ENCODE results near the gene RAB3C.

RAB3C gene

GRCh38 chr5:58847041-58847440 lies 264.2 kb downstream of the RAB3C start (continued):
- no peak for TF ChIP-seq ZC3H10 (CRISPR knock-in tag; IDR thresholded peaks at IDR 0.05)
- no peak for TF ChIP-seq TCF4 (CRISPR knock-in tag; IDR thresholded peaks at IDR 0.05; ENCODE audit: borderline replicate concordance)

GRCh38 chr5:58849223-58849622 lies 266.3 kb downstream of the RAB3C start:
- no peak; the same call in 2 of the 3 replicates for ATAC-seq
- no peak for TF ChIP-seq ZNF70 (CRISPR knock-in tag; IDR thresholded peaks at IDR 0.05)
- peak; percentile 79 for TF ChIP-seq TCF4 (CRISPR knock-in tag; IDR thresholded peaks at IDR 0.05; ENCODE audit: borderline replicate concordance)

- TF ChIP-seq, protein P1, sequence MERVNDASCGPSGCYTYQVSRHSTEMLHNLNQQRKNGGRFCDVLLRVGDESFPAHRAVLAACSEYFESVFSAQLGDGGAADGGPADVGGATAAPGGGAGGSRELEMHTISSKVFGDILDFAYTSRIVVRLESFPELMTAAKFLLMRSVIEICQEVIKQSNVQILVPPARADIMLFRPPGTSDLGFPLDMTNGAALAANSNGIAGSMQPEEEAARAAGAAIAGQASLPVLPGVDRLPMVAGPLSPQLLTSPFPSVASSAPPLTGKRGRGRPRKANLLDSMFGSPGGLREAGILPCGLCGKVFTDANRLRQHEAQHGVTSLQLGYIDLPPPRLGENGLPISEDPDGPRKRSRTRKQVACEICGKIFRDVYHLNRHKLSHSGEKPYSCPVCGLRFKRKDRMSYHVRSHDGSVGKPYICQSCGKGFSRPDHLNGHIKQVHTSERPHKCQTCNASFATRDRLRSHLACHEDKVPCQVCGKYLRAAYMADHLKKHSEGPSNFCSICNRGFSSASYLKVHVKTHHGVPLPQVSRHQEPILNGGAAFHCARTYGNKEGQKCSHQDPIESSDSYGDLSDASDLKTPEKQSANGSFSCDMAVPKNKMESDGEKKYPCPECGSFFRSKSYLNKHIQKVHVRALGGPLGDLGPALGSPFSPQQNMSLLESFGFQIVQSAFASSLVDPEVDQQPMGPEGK (CRISPR knock-in tag; IDR thresholded peaks at IDR 0.05; ENCODE audit: borderline replicate concordance), result no peak
- TF ChIP-seq CSRNP3 (CRISPR knock-in tag; IDR thresholded peaks at IDR 0.05) (no peak), ARNTL (CRISPR knock-in tag; IDR thresholded peaks at IDR 0.05; ENCODE audit: borderline replicate concordance, low read depth) (no peak), TCF4 (CRISPR knock-in tag; IDR thresholded peaks at IDR 0.05; ENCODE audit: borderline replicate concordance) (0 out of 2 replicates have a peak, but pooled peaks have one; percentile 12)
- ATAC-seq, result peak; percentile 81
Observed at GRCh38 chr5:58849921-58850667, 267.2 kb downstream of the RAB3C start.

DNA sequence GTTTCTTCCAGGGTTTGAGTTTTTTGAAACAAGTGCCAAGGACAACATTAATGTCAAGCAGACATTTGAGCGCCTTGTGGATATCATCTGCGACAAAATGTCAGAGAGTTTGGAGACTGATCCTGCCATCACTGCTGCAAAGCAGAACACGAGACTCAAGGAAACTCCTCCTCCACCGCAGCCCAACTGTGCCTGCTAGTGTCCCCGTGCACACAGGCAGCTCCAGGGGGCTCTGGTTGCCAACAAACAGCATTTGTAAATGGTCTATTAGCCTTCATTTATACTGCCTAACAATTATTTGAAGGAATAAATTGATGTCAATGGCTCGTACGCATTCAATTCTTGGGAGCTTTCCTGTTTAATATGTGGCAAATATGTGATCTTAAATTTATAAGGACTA lies 268.3 kb downstream of the RAB3C start:
- ATAC-seq, result no peak
- TF ChIP-seq ESRRG (CRISPR knock-in tag; IDR thresholded peaks at IDR 0.05) (no peak), CREB5 (CRISPR knock-in tag; IDR thresholded peaks at IDR 0.05; ENCODE audit: low read depth) (no peak), ZNF70 (CRISPR knock-in tag; IDR thresholded peaks at IDR 0.05) (no peak), ISL1 (CRISPR knock-in tag; IDR thresholded peaks at IDR 0.05) (no peak)

- TF ChIP-seq ZNF8 (CRISPR knock-in tag; IDR thresholded peaks at IDR 0.05) (no peak), BACH2 (CRISPR knock-in tag; IDR thresholded peaks at IDR 0.05; ENCODE audit: borderline replicate concordance) (no peak), RARB (CRISPR knock-in tag; IDR thresholded peaks at IDR 0.05) (no peak), CREB5 (CRISPR knock-in tag; IDR thresholded peaks at IDR 0.05; ENCODE audit: low read depth) (no peak), TCF4 (CRISPR knock-in tag; IDR thresholded peaks at IDR 0.05; ENCODE audit: borderline replicate concordance) (no peak), ESRRG (CRISPR knock-in tag; IDR thresholded peaks at IDR 0.05) (no peak), ZC3H10 (CRISPR knock-in tag; IDR thresholded peaks at IDR 0.05) (no peak), ZNF70 (CRISPR knock-in tag; IDR thresholded peaks at IDR 0.05) (no peak), OSR1 (CRISPR knock-in tag; IDR thresholded peaks at IDR 0.05) (no peak), CSRNP3 (CRISPR knock-in tag; IDR thresholded peaks at IDR 0.05) (no peak), PPARA (CRISPR knock-in tag; IDR thresholded peaks at IDR 0.05; ENCODE audit: borderline replicate concordance) (no peak), SNAI2 (CRISPR knock-in tag; IDR thresholded peaks at IDR 0.05) (no peak), CSDC2 (CRISPR knock-in tag; IDR thresholded peaks at IDR 0.05) (no peak), ZFP3 (CRISPR knock-in tag; IDR thresholded peaks at IDR 0.05) (no peak), ISL1 (CRISPR knock-in tag; IDR thresholded peaks at IDR 0.05) (no peak)
- TF ChIP-seq, protein P1 (CRISPR knock-in tag; IDR thresholded peaks at IDR 0.05; ENCODE audit: borderline replicate concordance), result no peak
- TF ChIP-seq, protein P2, sequence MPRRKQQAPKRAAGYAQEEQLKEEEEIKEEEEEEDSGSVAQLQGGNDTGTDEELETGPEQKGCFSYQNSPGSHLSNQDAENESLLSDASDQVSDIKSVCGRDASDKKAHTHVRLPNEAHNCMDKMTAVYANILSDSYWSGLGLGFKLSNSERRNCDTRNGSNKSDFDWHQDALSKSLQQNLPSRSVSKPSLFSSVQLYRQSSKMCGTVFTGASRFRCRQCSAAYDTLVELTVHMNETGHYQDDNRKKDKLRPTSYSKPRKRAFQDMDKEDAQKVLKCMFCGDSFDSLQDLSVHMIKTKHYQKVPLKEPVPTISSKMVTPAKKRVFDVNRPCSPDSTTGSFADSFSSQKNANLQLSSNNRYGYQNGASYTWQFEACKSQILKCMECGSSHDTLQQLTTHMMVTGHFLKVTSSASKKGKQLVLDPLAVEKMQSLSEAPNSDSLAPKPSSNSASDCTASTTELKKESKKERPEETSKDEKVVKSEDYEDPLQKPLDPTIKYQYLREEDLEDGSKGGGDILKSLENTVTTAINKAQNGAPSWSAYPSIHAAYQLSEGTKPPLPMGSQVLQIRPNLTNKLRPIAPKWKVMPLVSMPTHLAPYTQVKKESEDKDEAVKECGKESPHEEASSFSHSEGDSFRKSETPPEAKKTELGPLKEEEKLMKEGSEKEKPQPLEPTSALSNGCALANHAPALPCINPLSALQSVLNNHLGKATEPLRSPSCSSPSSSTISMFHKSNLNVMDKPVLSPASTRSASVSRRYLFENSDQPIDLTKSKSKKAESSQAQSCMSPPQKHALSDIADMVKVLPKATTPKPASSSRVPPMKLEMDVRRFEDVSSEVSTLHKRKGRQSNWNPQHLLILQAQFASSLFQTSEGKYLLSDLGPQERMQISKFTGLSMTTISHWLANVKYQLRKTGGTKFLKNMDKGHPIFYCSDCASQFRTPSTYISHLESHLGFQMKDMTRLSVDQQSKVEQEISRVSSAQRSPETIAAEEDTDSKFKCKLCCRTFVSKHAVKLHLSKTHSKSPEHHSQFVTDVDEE (CRISPR knock-in tag; IDR thresholded peaks at IDR 0.05), result no peak
- ATAC-seq, result no peak
Observed at GRCh38 chr5:58851571-58851970, 268.7 kb downstream of the RAB3C start.

Data from SK-N-SH treated with all-trans-retinoic acid at 6 μM for 48 hours (cell line).